Myocyte (in vitro differentiated cells): ENCODE data around the gene ZNF319. TPM values are rescaled to one million over a fixed set of nuclear protein-coding genes. Genes with fewer than 3 reads are reported as not detected.

Source experiments
- total RNA-seq: library from RNA; depleted of rRNA; stranded (reverse); fragments of >200 nt; gene quantifications from 2 replicates; pipeline ENCODE4 v1.2.3, GENCODE V29; 2014

ZNF319 gene
- total RNA-seq, 1 donor from 2014 or later = 3.9 TPM

Other genes with a start within 250 kb of the ZNF319 start
- 55.6 and 64.5 TPM in 2 replicates for gene KIFC3, start 198.2 kb downstream of the ZNF319 start, total RNA-seq
- gene CNGB1, start 29.5 kb downstream of the ZNF319 start, total RNA-seq = not detected in 2 replicates
- gene USB1, start 735 bp upstream of the ZNF319 start, total RNA-seq = 9.4 and 23.8 TPM in 2 replicates
- 53.2 and 89.2 TPM in 2 replicates for gene MMP15, start 25.1 kb upstream of the ZNF319 start, total RNA-seq
- gene CFAP20, start 128.7 kb upstream of the ZNF319 start, total RNA-seq = 123 and 132 TPM in 2 replicates
- 36.1 and 50.6 TPM in 2 replicates for gene CSNK2A2, start 197.4 kb upstream of the ZNF319 start, total RNA-seq